Neural cell (in vitro differentiated cells): ENCODE results near the gene UMOD. TPM values are rescaled to one million over a fixed set of nuclear protein-coding genes. Genes with fewer than 3 reads are reported as not detected.

Source experiments
- H2AFZ ChIP-seq: fragments of 200-600, 300-800 bp; sonication (generic), shearing (Covaris generic); 2 replicates; pipeline ENCODE4 v1.6.0; 2014; ENCODE audit warnings: low read depth, mild to moderate bottlenecking, antibody characterized with exemption, low read length, moderate library complexity
- H3F3A ChIP-seq: fragments of 200-600 bp; shearing (Covaris generic); 2 replicates; pipeline ENCODE4 v1.6.1; 2016; ENCODE audit warnings: mild to moderate bottlenecking, moderate library complexity, mixed read lengths, antibody characterized with exemption, low read length; ENCODE audit not compliant: insufficient read depth, poor library complexity, severe bottlenecking
- H3K27ac ChIP-seq: fragments of 200-600, 300-800 bp; sonication (generic), shearing (Covaris generic); 2 replicates; pipeline ENCODE4 v1.5.1; 2014; ENCODE audit warnings: mild to moderate bottlenecking, low read length, moderate library complexity
- H3K27me3 ChIP-seq: fragments of 300-800, 200-600 bp; sonication (generic), shearing (Covaris generic); 2 replicates; pipeline ENCODE4 v1.6.0; 2014; ENCODE audit warnings: mild to moderate bottlenecking, low read depth, low read length, moderate library complexity; ENCODE audit not compliant: insufficient read depth
- H3K36me3 ChIP-seq: fragments of 300-800, 200-600 bp; sonication (generic), shearing (Covaris generic); 2 replicates; pipeline ENCODE4 v1.5.1; 2014; ENCODE audit warnings: mild to moderate bottlenecking, antibody characterized with exemption, low read length, moderate library complexity; ENCODE audit not compliant: insufficient read depth
- H3K4me2 ChIP-seq: fragments of 300-800, 200-600 bp; sonication (generic), shearing (Covaris generic); 2 replicates; pipeline ENCODE4 v1.6.0; 2014; ENCODE audit warnings: mild to moderate bottlenecking, low read length
- H3K4me3 ChIP-seq: fragments of 300-800, 200-600 bp; sonication (generic), shearing (Covaris generic); 2 replicates; pipeline ENCODE4 v1.5.1; 2014; ENCODE audit warnings: mild to moderate bottlenecking, low read length, moderate library complexity
- H3K79me2 ChIP-seq: fragments of 200-600 bp; shearing (Covaris generic); replicated peaks from 2 replicates; pipeline ENCODE4 v1.6.0; 2014; ENCODE audit warnings: mild to moderate bottlenecking, low read length, moderate library complexity; ENCODE audit not compliant: insufficient read depth
- H3K9ac ChIP-seq: fragments of 300-800, 200-600 bp; sonication (generic), shearing (Covaris generic); 2 replicates; pipeline ENCODE4 v1.6.1; 2016; ENCODE audit warnings: mild to moderate bottlenecking, low read length, mixed read lengths
- H3K9me2 ChIP-seq: fragments of 200-600 bp; shearing (Covaris generic); 2 replicates; pipeline ENCODE4 v1.6.1; 2016; ENCODE audit warnings: mild to moderate bottlenecking, low read length, mixed read lengths; ENCODE audit not compliant: insufficient read depth
- H3K9me3 ChIP-seq: fragments of 200-600, 300-800 bp; sonication (generic), shearing (Covaris generic); 2 replicates; pipeline ENCODE4 v1.6.1; 2016; ENCODE audit warnings: mild to moderate bottlenecking, mixed run types, low read length, moderate library complexity, mixed read lengths
- H4K20me1 ChIP-seq: fragments of 200-600 bp; shearing (Covaris generic); 2 replicates; pipeline ENCODE4 v1.6.1; 2016; ENCODE audit warnings: mild to moderate bottlenecking, mixed run types; ENCODE audit not compliant: insufficient read depth
- EP300 ChIP-seq: fragments of 450-650 bp; conservative IDR thresholded peaks from 2 replicates; pipeline ENCODE4 v1.6.1; 2014; ENCODE audit warnings: antibody characterized with exemption, mild to moderate bottlenecking, moderate library complexity; ENCODE audit not compliant: poor library complexity, severe bottlenecking
- EZH2 ChIP-seq: fragments of 200-600, 300-800 bp; shearing (Covaris generic), sonication (generic); IDR thresholded peaks from 2 replicates; pipeline ENCODE4 v1.6.1; 2014; ENCODE audit warnings: antibody characterized with exemption, low read length, borderline replicate concordance, mild to moderate bottlenecking; ENCODE audit not compliant: insufficient read depth, poor library complexity, severe bottlenecking
- MXI1 ChIP-seq: fragments of 450-650 bp; conservative IDR thresholded peaks from 2 replicates; pipeline ENCODE4 v1.6.1; 2014; ENCODE audit warnings: antibody characterized with exemption, mild to moderate bottlenecking; ENCODE audit not compliant: poor library complexity, severe bottlenecking
- POLR2AphosphoS5 ChIP-seq: IDR thresholded peaks from 2 replicates; pipeline ENCODE4 v1.6.1; 2012
- TAF1 ChIP-seq: IDR thresholded peaks from 2 replicates; pipeline ENCODE4 v1.6.1; 2012; ENCODE audit warnings: low read depth
- polyA plus RNA-seq: library from polyadenylated mRNA; depleted of rRNA; stranded (reverse); fragments of >200 nt; gene quantifications from 2 replicates; pipeline ENCODE4 v1.2.3, GENCODE V29; 2014
- TF ChIP-seq, protein P1 (sequence below): IDR thresholded peaks from 2 replicates; pipeline ENCODE4 v1.6.1; 2012; ENCODE audit warnings: borderline replicate concordance
- TF ChIP-seq, protein P2 (sequence below): fragments of 450-650 bp; IDR thresholded peaks from 2 replicates; pipeline ENCODE4 v1.5.1; 2014; ENCODE audit warnings: antibody characterized with exemption, mild to moderate bottlenecking, moderate library complexity; ENCODE audit not compliant: poor library complexity, severe bottlenecking

The UMOD gene
- polyA plus RNA-seq, 1 donor from 2014 or later: not detected

GRCh38 chr16:20310421-20311395, 41.8 kb downstream of the UMOD start:
- Histone ChIP-seq H3K9ac (no peak overlapping the region), H3K9me3 (no peaks in the 10 kb centered on the region), H3F3A (no peaks in the 10 kb centered on the region), H4K20me1 (no peaks in the 10 kb centered on the region), H3K79me2 (no peaks in the 10 kb centered on the region), H2AFZ (no peak overlapping the region), H3K27me3 (no peaks in the 10 kb centered on the region), H3K27ac (no peak overlapping the region), H3K4me2 (no peak overlapping the region), H3K36me3 (no peaks in the 10 kb centered on the region), H3K9me2 (no peaks in the 10 kb centered on the region), H3K4me3 (no peak overlapping the region)
- no peak for TF ChIP-seq EZH2
- TF ChIP-seq POLR2AphosphoS5: no peak
- TF ChIP-seq, protein P1, sequence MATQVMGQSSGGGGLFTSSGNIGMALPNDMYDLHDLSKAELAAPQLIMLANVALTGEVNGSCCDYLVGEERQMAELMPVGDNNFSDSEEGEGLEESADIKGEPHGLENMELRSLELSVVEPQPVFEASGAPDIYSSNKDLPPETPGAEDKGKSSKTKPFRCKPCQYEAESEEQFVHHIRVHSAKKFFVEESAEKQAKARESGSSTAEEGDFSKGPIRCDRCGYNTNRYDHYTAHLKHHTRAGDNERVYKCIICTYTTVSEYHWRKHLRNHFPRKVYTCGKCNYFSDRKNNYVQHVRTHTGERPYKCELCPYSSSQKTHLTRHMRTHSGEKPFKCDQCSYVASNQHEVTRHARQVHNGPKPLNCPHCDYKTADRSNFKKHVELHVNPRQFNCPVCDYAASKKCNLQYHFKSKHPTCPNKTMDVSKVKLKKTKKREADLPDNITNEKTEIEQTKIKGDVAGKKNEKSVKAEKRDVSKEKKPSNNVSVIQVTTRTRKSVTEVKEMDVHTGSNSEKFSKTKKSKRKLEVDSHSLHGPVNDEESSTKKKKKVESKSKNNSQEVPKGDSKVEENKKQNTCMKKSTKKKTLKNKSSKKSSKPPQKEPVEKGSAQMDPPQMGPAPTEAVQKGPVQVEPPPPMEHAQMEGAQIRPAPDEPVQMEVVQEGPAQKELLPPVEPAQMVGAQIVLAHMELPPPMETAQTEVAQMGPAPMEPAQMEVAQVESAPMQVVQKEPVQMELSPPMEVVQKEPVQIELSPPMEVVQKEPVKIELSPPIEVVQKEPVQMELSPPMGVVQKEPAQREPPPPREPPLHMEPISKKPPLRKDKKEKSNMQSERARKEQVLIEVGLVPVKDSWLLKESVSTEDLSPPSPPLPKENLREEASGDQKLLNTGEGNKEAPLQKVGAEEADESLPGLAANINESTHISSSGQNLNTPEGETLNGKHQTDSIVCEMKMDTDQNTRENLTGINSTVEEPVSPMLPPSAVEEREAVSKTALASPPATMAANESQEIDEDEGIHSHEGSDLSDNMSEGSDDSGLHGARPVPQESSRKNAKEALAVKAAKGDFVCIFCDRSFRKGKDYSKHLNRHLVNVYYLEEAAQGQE: no peak
- TF ChIP-seq, protein P2, sequence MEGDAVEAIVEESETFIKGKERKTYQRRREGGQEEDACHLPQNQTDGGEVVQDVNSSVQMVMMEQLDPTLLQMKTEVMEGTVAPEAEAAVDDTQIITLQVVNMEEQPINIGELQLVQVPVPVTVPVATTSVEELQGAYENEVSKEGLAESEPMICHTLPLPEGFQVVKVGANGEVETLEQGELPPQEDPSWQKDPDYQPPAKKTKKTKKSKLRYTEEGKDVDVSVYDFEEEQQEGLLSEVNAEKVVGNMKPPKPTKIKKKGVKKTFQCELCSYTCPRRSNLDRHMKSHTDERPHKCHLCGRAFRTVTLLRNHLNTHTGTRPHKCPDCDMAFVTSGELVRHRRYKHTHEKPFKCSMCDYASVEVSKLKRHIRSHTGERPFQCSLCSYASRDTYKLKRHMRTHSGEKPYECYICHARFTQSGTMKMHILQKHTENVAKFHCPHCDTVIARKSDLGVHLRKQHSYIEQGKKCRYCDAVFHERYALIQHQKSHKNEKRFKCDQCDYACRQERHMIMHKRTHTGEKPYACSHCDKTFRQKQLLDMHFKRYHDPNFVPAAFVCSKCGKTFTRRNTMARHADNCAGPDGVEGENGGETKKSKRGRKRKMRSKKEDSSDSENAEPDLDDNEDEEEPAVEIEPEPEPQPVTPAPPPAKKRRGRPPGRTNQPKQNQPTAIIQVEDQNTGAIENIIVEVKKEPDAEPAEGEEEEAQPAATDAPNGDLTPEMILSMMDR: no peak

GRCh38 chr16:20309786-20310185, 42.7 kb downstream of the UMOD start:
- Histone ChIP-seq H3K27ac (no peak overlapping the region), H4K20me1 (no peaks in the 10 kb centered on the region), H3K9me2 (no peaks in the 10 kb centered on the region), H3K9ac (no peak overlapping the region), H3K27me3 (no peaks in the 10 kb centered on the region), H3F3A (no peaks in the 10 kb centered on the region), H2AFZ (no peak overlapping the region), H3K4me3 (no peak overlapping the region), H3K36me3 (no peaks in the 10 kb centered on the region), H3K79me2 (no peaks in the 10 kb centered on the region), H3K4me2 (no peak overlapping the region), H3K9me3 (no peaks in the 10 kb centered on the region)
- TF ChIP-seq MXI1 (no peak), TAF1 (no peak), EP300 (no peak)
